Anterior cingulate cortex (tissue), 58 donors: Measurements from ENCODE around the gene DHRS13.
A peak's percentile ranks its signal among the peaks of the same experiment; 100 is the strongest.
"Not testable (repeated sequence)": the region's sequence is repeated elsewhere in the genome, so short reads cannot be mapped to it uniquely, and the experiment has no call there.

ENCODE experiments used
- DNase-seq, 58 donors: peaks; one replicate each; lab custom pipeline; 2025; lab: John Stamatoyannopoulos, UW

DHRS13 gene

DNA sequence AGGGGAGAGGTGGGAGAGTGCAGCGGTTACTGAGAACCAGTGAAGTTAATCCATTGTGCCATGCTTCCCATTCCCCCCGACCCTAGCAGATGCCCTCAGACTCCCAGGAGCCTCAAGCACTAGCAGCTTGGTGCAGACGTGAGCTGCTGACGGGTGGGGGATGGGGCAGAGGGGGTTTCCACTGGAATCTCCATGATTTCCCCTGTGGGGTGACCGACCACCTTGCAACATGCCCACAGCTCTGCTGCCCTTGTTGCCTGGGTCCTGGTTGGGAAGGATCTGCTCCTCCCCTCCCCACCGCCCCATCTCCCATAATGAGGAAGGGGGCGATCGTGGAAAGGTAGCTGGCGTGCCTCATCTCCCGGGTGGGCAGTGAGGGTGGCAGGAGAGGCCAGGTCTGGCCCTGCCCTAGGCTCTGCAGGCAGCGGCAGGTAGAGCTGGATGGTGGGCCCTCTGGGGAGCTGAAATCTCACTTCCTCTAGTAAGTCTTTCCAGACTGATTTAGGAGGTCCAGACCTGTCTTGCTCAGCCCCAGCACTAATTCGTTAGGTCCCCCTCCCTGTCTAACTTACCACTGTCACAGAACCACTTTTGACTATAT lies 14.9 kb downstream of the DHRS13 start:
- DNase-seq = no peak

DNA sequence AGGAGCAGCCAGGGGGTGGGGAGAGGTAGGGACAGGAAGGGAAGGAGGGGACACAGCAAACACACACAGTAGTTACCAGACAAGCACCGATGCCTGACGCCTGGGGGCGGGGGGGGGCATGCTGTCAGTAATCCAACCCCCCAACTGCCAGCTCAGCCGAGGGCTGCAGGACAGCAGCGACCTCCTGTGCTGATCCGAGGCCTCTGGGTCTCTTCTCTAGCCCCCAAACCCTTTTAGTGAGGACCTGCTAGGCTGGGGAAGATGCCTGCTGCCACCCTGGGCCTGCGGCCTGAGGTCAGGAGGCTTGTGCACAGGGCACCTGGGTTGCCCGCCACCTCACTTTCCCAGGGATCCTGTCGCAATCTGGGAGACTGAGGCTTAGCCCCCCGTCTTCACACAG lies 16.9 kb downstream of the DHRS13 start:
- no peak for DNase-seq

DNA sequence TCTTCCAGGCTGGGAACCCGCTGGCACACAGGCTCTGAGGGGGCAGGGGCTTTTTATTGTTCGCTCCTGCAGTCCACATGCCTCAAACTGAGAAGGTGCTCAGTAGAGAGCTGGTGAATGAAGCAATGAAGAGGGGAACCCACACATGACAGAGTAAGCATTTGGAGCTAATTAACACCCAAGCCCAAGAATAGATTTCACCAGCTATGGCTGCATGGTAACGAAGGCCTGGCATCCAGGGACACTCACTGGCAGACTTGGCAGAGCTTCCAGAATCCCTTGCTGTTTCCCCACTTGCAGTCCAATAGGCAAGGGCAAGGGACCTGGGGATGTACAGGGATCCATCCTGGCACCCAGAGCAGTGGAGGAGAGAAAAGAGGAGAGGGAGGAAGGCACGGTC lies 17.5 kb downstream of the DHRS13 start:
- peak in 15 of 58 donors; percentile 8 to 64 (median 25) for DNase-seq

DNA sequence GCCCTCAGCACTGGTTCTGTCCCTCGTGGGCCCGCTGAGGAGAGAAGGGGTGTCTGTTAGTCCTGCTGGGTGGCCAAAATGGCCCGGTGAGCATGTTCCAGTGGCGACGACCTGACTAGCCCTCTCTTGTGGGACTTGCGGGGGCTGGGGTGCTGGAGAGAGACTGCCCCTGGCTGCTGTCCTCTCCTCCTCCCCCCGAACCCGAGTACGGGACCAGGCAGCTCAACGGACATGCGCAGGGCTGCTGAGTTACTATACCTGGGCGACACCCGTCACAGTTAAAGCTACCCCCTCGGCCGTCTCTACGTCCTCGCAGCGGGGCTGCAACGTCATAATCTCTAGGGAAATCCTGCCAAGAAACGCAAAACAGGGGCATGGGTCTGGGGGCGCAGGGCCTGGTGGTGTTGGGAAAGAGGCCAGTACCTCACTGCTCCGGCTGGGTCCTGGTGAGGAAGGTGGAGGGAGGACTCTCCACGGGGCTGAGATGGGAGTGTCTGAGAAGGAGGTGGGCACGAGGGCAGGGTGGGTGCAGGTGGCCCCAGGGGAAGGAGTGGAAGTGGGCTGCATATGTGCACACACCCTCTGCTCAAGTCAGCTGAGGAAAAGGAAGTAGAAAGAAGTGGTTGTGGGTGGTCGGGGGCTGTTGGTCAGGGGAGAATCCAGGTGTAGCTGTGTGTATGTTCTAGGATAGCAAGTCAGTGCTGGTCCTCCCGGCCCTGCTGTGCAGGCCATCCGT lies 18.7 kb downstream of the DHRS13 start:
- no peak for DNase-seq

DNA sequence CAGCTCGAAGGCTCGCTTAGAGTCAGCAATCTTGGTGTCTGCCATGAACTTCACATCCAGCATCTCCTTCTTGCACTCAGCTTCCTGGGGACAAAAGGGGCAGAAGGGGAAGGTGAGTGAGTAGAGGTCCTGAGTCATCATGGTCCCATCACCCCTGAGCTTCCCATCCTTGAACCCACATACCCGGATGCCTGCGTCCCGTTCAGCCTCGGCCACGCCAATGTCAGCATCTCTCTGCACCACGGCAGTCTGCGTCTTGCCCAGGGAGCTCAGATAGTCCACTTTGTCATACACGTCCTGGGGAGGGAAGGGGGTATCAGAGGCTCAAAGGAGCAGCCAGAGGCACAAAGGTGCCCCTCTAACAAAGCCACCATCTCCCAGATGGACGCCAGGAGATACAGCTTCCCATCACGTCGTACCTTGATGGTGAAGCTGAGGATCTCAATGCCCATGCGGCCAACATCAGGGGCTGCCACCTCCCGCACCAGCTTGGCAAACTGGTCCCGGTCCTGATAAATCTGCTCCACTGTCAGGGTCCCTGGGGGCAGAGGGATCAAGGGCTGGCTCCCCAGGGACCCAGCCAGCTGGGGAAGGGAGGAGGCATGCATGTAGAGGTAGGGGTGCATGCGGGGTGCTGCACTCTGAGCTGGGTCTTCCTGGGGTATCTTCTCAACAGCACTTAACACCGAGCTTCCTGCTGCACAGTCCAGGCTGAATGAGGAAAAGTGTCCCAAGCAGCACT lies 20.6 kb downstream of the DHRS13 start:
- no peak for DNase-seq

DNA sequence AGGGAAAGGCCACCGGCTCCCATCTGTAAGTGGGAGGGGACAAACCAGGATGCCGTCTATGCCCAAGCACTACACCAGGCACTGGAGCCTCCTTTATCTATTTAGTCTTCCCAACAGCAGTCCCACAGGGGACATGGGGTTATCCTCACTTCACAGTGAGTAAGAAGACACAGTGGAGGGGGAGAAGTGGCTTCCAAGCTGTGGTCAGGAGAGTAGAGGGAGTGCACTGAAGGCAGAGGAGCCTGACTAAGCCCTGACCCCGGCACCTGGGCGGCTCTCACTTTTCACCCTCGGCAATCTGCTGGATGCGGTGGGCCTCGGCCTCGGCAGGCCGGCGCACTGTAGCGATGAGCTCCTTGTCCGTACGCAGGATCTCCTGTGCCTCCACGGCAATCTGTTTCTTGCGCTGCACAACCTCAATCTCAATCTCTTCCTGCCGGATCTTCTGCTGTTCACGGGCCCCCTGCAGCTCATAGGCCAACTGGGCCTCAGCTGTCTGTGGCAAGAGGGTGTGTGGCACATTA lies 21.3 kb downstream of the DHRS13 start:
- DNase-seq = no peak

DNA sequence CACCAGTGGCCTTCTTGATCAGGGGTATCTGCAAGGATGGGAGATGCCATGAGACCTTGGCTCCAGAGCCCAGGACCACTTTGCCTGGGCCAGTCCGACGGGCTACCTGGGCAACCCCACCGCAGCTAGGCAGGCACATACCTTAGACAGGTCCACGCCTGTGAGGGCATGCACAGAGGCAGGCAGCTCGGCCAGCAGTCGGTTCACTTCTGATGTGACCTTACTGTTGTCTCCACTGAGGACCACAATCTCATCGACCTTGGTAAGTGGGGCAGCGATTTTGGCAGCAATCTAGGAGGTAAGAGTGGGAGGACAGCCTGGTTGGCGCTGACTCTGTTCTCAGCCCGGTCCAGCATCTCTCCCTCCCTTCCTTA lies 22.3 kb downstream of the DHRS13 start:
- no peak for DNase-seq

DNA sequence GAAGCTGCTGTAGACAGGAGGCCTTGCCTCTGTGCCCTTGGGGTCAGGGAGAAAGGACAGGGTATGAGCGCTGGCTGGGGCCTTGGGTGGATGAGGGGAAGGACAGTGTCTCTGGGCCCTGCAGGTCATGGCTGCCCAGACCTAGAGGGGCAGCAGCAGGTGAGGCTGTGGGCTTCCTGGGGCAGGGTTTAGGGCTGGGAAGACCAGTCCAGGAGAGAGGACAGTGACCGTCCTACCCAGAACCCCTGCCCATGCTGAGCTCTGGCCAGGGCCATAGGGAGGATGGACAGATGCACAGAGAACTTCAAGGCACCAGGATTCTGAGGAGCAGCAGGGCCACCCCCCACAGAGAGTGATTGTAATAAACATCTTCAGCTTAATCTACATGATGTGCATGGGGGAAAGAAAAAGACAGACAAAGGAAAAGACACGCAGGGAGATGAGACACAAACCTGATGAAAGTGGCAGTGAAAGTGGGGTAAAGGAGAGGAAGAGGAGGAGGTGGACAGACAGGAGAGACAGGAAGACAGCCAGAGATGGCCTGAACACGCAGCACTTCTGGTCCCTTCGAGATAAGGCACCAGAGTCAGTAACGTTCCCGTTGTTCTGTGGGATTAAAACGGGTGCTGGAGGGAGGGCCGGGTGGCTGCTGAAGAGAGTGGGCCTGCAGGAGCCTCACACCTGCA lies 22.9 kb downstream of the DHRS13 start:
- DNase-seq = no peak

DNA sequence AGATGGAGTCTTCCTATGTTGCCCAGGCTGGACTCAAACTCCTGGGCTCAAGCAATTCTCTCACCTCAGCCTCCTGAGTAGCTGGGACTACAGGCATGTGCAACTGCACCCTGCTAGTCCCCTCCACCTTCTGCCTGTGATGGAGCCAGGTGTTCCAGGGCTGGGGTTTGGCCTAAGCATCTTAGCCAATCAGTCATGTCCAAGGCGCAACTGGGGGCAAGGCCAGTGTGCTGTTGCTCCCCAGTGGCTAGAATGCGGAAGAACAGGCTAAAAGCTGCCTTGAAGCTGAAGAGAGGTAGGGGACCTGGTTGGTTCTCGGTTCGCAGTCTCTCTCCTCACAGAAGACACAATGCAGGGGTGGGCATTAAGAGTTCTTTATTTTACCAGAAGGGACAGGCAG lies 23.9 kb downstream of the DHRS13 start:
- peak in 2 of 58 donors; percentile 5 to 6 for DNase-seq

DNA sequence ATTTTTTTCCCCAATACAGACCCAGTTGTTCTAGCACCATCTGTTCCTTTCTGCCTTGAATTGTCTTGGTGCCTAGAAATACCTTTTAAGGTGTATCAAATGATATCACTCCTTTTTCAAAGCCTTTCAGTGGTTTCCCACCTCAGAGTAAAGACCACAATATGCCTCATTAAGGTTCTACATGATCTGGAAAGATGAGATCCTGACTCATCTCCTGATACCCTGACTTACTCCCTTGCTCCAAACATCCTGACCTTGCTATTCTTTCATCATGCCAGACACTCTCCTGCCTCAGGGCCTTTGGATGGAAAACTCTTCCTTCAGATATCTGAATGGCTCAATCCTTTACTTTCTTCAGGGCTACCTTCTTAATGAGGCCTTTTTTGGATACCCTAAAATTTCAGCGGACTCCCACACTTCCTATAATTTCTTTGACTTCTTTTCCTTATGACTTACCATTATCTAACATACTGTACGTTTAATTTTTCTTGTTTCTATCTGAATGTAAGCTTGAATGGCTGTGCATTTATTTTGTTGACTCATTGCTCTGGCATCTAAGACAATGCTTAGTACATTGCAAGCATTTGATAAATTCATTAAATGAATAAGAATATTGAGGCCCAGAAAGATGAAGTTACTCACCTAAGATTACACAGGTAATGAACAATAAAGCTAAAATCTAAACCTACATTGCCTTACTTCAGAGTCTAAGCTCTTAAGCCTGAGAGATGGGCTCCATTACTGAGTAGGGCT lies 24.5 kb downstream of the DHRS13 start:
- no peak for DNase-seq

DNA sequence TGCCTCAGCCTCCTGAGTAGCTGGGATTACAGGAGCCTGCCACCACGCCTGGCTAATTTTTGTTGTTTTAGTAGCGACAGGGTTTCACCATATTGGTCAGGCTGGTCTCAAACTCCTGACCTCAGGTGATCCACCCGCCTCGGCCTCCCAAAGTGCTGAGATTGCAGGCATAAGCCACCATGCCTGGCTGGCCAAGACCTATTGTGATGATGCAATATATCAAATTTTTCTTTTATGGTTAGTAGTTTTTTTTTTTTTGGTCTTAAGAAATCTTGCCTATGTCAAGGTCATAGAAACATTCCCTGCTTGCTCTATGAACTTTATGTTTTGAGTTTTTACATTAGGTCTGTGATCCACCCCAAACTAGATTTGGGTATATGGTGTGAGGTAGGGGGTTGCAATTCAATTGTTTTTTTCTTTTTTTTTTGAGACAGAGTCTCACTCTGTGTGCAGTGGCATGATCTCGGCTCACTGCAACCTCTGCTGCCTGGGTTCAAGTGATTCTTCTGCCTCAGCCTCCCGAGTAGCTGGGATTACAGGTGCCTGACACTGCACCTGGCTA lies 25.6 kb downstream of the DHRS13 start:
- not testable (repeated sequence) for DNase-seq

DNA sequence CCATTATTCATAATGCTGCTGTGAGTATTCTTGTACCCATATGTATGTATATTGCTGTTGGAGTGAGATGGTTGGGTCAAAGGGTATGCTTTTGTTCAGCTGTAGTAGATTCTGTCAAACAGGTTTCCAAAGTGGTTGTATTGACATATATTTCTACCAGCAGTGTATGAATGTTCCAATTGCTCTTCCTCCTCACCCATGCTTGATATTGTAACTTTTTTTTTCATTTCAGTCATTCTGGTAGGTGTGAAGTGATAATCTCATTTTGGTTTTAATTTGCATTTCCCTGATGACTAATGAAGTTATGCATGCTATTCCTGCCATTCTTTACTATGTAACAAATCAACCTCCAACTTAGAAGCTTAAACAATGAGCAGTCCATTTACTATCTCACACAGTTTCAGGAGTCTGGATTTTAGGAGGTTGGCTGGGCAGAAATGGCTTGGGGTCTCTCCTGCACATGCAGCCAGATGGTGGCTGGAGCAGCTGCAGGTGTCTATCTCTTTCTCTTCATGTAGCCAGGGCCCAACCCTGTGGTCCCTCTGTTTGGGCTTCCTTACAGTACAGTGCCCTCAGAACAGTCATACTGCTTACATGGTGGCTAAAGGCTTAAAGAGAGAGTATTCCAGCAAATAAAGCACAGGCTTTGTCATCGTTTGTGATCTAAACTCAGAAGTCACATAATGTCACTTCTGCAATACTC lies 26.9 kb downstream of the DHRS13 start:
- no peak for DNase-seq

DNA sequence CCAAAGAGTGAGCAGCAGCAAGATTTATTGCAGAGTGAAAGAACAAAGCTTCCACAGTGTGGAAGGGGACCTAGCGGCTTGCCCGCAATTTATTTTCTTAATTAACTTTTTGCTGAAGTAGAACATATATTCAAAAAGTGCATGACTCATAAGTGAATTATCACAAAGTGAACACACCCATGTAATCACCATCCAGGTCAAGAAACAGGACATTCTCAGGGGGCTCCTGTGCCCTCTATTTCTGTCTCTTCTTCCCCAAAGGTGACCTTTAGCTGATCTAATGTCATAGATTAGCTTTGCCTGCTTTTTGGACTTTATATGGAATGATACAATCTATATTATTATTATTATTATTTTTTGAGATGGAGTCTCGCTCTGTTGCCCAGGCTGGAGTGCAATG lies 28.1 kb downstream of the DHRS13 start:
- no peak for DNase-seq

DNA sequence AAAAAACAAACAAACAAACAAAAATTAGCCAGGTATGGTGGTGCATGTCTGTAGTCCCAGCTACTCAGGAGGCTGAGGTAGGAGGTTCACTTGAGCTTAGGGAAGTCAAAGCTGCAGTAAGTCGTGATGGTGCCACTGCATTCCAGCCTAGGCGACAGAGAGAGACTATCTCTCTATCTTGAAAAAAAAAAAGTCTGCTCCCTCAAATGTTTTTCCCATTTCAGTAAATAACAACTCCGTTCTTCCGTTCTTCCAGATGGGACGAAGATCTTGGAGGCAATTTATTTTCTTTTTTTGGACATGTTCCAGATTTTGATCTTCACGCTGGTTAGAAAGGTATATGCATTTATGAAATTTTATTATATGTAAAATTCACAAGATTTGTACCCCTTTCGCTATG lies 29.0 kb downstream of the DHRS13 start:
- DNase-seq = no peak

DNA sequence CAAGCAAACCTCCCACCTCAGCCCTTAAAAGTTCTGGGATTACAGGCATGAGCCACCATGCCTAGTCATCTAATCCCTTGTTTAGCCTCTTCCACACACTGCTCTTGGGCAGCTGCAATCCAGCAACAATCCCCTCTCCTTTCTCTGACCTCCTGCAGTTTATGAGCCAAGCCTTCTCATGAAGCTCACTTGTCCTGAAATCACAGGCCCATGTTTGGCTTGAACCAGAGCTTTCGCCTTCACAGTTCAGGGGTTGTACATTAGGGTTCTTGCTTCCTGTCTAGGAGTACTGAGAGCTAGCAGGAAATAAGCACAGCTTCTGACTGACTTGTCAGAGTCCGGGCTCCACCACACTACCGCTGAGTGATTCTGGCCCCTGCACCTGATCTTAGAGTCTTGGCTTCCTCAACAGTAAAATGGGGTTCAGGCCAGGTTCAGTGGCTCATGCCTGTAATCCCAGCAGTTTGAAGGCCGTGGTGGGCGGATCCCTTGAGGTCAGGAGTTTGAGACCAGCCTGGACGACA lies 31.8 kb downstream of the DHRS13 start:
- DNase-seq = no peak

DNA sequence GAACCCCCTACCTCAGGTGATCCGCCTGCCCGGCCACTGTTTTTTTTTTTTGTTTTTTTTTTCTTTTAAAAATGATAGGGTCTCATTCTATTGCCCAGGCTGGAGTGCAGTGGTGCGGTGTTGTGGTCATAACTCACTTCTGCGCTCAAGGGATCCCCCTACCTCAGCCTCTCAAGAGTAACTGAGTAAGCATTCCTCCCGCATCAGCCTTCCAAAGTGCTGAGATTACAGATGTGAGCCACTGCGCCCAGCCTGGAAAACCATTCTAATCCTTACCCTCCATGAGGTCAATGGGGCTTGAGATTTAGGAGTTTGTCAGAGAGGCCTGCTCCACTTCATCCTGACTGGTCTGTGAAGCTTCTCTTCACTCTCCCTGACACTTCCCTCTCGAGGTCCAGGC lies 35.6 kb downstream of the DHRS13 start:
- DNase-seq = no peak

DNA sequence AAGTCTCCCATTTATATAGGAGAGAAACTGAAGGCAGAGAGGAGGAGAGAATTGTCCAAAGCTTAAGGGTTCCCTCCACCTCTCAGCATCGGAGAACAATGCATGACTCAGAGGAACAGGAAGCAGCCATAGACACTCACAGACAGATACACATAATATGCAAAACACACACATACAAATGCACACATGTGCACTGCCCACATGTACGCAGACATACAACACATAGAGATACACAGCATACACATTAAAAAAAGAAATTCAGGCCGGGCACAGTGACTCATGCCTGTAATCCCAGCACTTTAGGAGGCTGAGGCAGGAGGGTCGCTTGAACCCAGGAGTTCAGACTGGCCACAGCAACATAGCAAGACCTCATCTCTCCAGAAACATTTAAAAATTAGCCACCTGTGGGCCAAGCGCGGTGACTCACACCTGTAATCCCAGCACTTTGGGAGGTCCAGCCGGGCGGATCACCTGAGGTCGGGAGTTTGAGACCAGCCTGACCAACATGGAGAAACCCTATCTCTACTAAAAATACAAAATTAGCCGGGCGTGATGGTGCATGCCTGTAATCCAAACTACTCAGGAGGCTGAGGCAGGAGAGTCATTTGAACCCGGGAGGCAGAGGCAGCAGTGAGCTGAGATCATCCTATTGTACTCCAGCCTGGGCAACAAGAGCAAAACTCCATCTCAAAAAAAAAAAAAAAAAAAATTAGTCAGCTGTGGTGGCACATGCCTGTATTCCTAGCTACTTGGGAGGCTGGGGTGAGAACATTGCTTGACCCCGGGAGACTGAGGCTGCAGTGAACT lies 36.7 kb downstream of the DHRS13 start:
- no peak for DNase-seq
